HG03045 (cell line): ENCODE results near the gene RHD.
"Not testable (repeated sequence)": the region's sequence is repeated elsewhere in the genome, so short reads cannot be mapped to it uniquely, and the experiment has no call there.

Experiments
- ATAC-seq: cut with Tn5 transposase; IDR thresholded peaks from one replicate; pipeline ENCODE4 v1.9.1; 2021; ENCODE audit warnings: mild to moderate bottlenecking, moderate library complexity; ENCODE audit not compliant: unreplicated experiment

Gene RHD

DNA sequence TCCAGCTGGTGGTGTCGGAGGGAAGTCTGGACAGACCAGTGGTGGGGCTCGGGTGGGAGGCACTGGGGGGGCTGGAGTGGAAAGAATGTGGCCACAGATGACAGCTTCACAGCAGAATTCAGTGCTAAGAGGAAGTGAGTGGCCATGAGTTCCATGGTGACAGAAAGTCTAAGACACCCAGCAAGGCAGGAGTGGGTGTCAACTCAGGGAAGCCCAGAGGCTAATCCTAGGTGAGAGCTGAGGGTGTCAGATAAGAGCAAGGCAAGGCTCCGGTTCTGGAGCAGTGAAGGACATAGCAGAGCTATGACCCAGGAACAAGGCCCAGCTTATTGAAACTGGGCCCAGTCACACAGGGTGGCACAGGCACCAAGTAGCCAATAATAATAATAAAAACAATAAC is 30.0 kb downstream of the RHD start:
- ATAC-seq: not testable (repeated sequence)

GRCh38 chr1:25304936-25305335 is 32.6 kb downstream of the RHD start:
- not testable (repeated sequence) for ATAC-seq

- not testable (repeated sequence) for ATAC-seq
Measured at GRCh38 chr1:25308168-25308567, 35.9 kb downstream of the RHD start.

DNA sequence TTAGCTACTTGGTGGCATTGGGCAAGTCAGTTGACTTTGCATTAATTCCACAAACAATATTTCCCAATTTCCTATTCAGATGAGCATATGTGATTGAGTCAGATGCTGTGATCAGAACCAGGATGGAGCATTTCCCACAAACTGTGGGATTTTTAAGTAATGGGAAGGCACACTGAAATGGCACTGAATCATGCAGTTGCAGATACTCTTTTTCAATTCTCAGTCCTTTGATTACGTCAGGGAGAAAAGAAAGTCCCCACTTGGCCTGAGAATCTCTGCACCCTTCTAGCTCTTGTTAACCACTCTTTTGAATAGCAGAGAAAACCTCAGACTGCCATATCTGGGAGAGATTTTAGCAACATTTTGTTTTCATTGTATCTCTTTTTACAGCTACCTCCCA is 36.8 kb downstream of the RHD start:
- ATAC-seq: not testable (repeated sequence)

- ATAC-seq: not testable (repeated sequence)
Measured at GRCh38 chr1:25309486-25309885, 37.2 kb downstream of the RHD start.

DNA sequence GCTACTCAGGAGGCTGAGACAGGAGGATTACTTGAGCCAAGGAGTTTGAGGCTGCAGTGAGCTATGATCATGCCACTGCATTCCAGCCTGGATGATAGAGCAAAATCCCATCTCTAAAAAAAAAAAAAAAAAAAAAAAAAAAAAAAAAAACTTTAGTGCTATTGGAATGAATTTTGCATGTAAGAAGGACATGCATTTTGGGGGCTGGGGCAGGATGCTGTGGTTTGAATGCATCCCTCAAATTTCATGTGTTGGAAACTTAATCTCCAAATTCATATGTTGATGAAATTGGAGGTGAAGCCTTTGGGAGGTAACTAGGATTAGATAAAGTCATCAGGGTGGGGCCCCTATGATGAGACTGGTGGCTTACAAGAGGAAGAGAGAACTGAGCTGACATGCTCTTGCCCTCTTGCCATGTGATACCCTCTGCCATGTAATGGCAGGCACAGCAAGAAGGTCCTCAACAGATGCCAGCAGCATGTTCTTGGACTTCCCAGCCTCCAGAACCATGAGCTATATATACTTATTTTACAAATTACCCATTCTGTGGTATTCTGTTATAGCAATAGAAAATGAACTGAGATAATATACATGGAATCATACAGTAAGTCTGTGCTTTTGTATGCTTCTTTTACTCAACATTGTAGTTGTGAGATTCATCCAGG is 40.6 kb downstream of the RHD start:
- ATAC-seq: not testable (repeated sequence)

DNA sequence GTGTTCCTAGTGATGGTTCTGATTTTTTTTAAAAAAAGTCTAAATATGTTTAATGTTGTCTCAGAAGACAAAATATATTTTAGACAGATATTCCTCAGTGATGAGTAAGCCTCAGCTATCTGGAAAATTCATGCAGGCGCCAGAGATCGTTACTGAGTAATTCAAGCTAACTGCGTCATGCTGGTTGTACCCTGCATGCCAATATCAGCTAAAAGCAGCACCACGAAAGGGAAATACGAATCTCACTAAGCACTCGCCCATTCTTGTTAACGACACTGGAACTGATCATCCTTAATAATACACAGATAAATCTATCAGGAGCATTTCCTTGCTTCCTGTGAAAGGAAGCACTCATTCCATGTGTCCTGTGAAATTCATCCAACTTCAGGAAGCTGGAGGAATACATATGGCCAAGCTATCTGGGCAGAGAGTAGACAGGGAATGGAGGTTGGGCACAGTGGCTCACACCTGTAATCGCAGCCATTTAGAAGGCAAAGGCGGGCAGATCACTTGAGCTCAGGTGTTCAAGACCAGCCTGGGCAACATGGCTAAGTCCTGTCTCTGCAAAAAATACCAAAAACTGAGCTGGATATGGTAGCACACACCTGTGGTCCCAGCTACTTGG is 48.1 kb downstream of the RHD start:
- ATAC-seq: not testable (repeated sequence)

GRCh38 chr1:25322127-25322526 is 49.8 kb downstream of the RHD start:
- not testable (repeated sequence) for ATAC-seq

DNA sequence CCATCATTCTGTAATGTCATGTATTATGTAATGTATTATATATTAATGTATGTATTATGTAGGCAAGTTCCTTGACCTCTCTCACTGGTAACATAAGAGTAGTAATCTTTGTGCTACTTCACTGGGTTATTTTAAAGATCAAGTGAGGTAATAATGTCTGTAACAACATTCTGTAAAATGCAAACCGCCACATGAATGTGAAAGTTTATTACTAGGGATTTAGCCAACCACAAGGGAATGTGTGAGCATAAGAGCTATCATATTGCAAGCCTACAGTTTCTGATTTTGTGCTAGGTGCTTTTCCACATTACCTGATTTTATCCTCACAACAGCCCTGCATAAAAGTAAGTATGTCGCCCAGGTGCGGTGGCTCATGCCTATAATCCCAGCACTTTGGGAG is 52.1 kb downstream of the RHD start:
- not testable (repeated sequence) for ATAC-seq

DNA sequence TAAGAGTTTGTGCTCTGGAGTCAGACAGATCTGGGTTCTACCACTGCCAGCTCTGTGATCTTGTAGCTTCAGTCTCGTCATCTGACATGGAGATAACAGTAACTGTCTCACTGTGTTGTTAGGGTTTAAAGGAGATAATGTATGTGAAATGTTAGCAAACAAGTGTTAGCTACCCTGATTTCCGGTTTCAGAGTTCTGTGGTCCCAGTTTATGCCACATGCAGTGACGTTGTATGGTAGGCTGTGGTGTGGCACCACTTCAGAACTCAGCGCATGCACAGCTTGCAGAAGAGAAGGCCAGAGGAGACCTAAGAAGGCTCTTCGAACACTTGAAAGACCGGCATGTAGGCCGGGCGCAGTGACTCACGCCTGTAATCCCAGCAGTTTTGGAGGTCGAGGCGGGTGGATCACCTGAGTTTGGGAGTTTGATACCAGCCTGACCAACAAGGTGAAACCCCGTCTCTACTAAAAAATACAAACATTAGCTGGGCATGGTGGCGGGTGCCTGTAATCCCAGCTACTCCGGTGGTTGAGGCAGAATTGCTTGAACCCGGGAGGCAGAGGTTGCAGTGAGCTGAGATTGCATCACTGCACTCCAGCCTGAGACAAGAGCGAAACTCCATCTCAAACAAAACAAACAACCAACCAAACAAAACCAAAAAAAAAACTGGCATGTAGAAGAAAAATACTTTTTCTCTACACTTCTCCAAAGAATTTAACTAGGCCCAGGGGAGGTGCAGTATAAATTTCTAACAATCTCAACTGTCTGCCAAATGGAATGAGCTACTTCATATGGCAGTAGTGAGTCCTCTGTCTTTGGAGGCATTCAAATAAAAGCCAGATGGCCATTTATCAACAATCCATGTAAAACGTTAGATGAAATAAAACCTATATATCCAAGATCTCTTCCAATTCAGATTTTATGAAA is 55.8 kb downstream of the RHD start:
- ATAC-seq: not testable (repeated sequence)

- ATAC-seq: not testable (repeated sequence)
Measured at GRCh38 chr1:25328791-25329185, 56.5 kb downstream of the RHD start.

DNA sequence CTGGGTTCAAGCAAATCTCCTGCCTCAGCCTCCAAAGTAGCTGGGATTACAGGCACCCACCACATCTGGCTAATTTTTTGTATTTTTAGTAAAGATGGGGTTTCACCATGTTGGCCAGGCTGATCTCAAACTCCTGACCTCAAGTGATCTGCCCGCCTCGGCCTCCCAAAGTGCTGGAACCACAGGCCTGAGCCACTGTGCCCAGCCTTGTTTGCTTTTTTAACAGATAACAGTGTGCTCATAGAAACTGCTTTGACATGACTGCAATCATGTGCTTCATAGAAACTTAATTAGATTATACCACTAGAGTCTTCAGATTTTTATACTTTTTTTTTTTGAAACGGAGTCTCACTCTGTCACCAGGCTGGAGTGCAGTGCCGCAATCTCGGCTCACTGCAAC is 57.0 kb downstream of the RHD start:
- not testable (repeated sequence) for ATAC-seq

GRCh38 chr1:25329950-25330349 is 57.6 kb downstream of the RHD start:
- ATAC-seq: not testable (repeated sequence)

GRCh38 chr1:25336922-25337354 is 64.6 kb downstream of the RHD start:
- ATAC-seq: not testable (repeated sequence)

GRCh38 chr1:25337483-25338187 is 65.3 kb downstream of the RHD start:
- ATAC-seq: peak; percentile 51

DNA sequence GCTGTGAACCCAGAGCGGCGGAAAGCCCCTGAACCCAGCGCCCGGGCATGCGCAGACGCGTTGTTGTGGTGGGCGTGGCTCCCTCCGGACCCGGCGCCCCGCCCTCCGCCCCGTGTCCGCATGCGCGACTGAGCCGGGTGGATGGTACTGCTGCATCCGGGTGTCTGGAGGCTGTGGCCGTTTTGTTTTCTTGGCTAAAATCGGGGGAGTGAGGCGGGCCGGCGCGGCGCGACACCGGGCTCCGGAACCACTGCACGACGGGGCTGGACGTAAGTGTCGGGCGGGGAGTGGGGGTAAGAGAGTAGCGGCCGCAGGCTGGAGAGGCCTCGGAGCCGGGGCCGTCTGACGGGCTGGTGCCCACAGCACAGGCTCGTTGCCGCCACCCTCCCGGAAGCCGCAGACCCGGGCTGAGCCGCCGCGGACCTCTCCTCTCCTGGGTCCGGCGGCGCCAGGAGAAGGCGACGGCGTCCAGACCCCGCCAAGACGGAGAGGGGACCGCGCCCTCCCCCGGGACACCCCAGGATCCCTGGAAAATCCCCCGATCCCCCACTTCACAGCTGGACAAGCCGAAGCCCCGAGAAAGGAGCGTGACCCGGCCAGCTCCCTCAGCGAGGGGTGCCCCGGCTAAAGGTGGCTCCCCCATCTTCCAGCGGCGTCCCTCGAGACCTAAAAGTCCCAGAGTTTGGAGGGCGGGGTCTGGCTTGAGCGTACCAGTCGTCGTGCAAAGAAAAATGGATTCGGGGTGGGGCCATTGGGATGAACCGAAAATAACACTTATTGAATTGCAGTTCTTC is 66.1 kb downstream of the RHD start, which contains the start of gene TMEM50A:
TMEM50A (plus strand) TSS at position 147 of the 794 bp plus-strand sequence. CDS start 2,153 bp downstream, outside the sequence.
- ATAC-seq: peak; percentile 65

DNA sequence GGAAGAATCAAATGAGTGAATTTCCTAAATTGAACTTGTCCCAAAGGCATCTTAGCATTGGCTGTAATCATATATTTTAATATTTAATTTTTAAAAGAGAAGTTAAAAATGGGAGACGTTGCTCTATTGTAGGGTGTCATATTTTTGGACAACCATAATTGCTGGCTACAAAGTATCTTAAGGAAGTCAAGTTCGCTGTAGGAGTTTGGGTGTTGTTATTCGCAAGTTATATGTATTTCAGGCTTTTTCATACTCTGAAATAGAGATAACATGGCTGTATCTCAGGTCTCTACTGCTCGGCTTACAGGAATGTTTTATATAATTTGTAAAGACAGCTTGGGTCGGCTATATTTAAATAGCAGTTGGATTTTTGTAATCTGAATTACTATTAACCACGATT is 66.7 kb downstream of the RHD start:
- no peak for ATAC-seq

DNA sequence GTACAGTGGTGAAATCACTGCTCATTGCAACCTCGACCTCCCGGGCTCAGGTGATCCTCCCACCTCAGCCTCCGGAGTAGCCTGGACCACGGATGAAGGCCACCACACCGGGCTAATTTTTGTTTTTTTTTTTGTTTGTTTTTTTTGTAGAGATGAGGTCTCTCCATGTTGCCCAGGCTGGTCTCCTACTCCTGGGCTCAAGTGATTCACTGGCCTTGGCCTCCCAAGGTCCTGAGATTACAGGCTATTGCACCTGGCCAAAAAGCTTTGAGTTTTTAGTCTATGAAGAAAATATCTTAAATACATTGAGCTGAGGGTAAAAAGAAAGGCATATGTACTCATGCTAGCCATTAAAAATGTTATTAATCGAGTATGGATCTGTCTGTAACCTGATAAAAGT is 69.4 kb downstream of the RHD start:
- ATAC-seq: no peak

DNA sequence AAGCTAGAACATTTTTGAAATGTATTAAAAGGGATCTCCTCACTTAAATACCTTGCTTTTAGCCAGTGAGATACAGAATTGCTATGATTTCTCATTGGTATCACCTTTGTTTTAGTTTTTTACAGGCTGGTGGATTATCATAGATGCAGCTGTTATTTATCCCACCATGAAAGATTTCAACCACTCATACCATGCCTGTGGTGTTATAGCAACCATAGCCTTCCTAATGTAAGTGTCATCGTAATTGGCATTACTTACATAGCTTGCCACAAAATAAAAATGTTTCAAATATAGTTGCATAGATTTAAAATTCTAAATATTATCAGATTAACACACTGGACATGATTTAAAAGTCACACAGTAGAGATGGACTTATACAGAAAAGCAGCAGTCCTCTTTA is 70.5 kb downstream of the RHD start:
- ATAC-seq: no peak

DNA sequence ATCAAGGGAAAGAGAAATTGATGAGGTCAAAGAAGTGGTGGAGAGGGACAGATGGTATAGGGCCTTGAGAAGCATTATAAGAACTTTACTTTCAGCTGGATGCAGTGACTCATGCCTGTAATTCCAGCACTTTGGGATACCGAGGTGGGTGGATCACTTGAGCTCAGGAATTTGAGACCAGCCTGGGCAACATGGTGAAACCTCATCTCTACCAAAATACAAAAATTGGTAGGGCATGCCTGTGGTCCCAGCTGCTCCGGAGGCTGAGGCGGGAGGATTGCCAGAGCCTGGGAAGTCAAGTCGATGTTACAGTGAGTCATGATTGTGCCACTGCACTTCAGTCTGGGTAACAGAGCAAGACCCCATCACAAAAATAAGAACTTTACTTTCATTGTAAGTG is 71.6 kb downstream of the RHD start:
- no peak for ATAC-seq
